GM12892 (cell line): ENCODE measurements around the gene SNX30.

Experiments
- POLR2A ChIP-seq: IDR thresholded peaks from 2 replicates; pipeline ENCODE4 v1.6.1; 2011; ENCODE audit warnings: low read depth, low read length, control low read depth
- POLR2AphosphoS5 ChIP-seq: IDR thresholded peaks from 2 replicates; pipeline ENCODE4 v1.6.1; 2011; ENCODE audit warnings: low read depth, low read length, control low read depth
- TAF1 ChIP-seq: IDR thresholded peaks from 2 replicates; pipeline ENCODE4 v1.6.1; 2011; ENCODE audit warnings: low read depth, mild to moderate bottlenecking, control low read depth, low read length, borderline replicate concordance

DNA sequence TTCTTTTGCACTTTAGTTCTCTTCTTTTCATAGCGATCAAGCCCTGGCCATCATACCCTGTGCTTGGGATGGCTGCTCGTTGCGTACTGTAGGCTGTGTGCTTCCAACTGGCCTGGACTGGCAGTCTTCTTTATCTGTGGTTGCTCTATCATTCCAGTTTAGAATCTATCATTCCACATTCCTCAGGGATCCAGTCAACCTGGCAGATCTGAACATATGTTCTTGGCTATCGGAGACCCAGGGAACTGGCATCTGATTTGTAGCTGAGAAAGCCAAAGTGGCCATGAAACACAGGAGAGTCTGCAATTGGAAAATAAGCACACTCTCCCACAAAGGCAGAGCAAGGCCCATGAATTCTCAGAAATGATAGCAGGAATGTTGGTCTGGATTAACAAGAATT, 162.8 kb downstream of the SNX30 start:
- TF ChIP-seq POLR2A (no peak), POLR2AphosphoS5 (no peak), TAF1 (no peak)
